Measurements from ENCODE around the gene MLLT3. TPM values are rescaled to one million over a fixed set of nuclear protein-coding genes. Genes with fewer than 3 reads are reported as not detected.

The MLLT3 gene
- total and polyA plus RNA-seq, 2 experiments from 2014 or later: 13.7 to 39.2 TPM

GRCh38 chr9:20518737-20519136 is 103.6 kb downstream of the MLLT3 start:
- Histone ChIP-seq H4K20me1 (ENCODE audit: insufficient read depth, poor library complexity, severe bottlenecking) (peaks cover 23% of the 10 kb centered on the region), H3K9me3 (ENCODE audit: low read depth) (no peaks in the 10 kb centered on the region), H2AFZ (no peak overlapping the region), H3K79me2 (peaks cover 97% of the 10 kb centered on the region), H3K27me3 (no peaks in the 10 kb centered on the region), H3K4me3 (no peak overlapping the region), H3K4me2 (no peak overlapping the region), H3K36me3 (replicated peaks; ENCODE audit: insufficient read depth, low read depth) (peaks cover 4% of the 10 kb centered on the region), H3K4me1 (ENCODE audit: insufficient read depth) (no peaks in the 10 kb centered on the region), H3K9me2 (replicated peaks; ENCODE audit: insufficient read depth) (no peaks in the 10 kb centered on the region), H3K27ac (no peak overlapping the region)
- TF ChIP-seq EZH2phosphoT487 (IDR thresholded peaks at IDR 0.05; ENCODE audit: low read depth, severe bottlenecking, unreplicated experiment) (no peak), EZH2 (IDR thresholded peaks at IDR 0.05; ENCODE audit: borderline replicate concordance) (no peak), CTCF (IDR thresholded peaks at IDR 0.05; ENCODE audit: poor library complexity) (no peak)
- WGBS (ENCODE audit: low lambda C conversion rate, missing lambda C conversion rate): 97% methylated on average over 1 of the region's 1 CpG
- DNase-seq (ENCODE audit: low spot score): no peak

- no peak overlapping the region for H3K4me3 ChIP-seq
- TF ChIP-seq EZH2 (IDR thresholded peaks at IDR 0.05; ENCODE audit: borderline replicate concordance) (no peak), EZH2phosphoT487 (IDR thresholded peaks at IDR 0.05; ENCODE audit: low read depth, severe bottlenecking, unreplicated experiment) (no peak), CTCF (IDR thresholded peaks at IDR 0.05; ENCODE audit: poor library complexity) (no peak)
- peaks cover 20% of the 10 kb centered on the region for H4K20me1 ChIP-seq (ENCODE audit: insufficient read depth, poor library complexity, severe bottlenecking)
- H3K4me1 ChIP-seq (ENCODE audit: insufficient read depth): peaks cover 4% of the 10 kb centered on the region
- H3K36me3 ChIP-seq (replicated peaks; ENCODE audit: insufficient read depth, low read depth): no peaks in the 10 kb centered on the region
- no peak overlapping the region for H3K27ac ChIP-seq
- H2AFZ ChIP-seq: no peak overlapping the region
- WGBS (ENCODE audit: low lambda C conversion rate, missing lambda C conversion rate): 87% methylated on average over 11 of the region's 11 CpGs
- no peak for DNase-seq (ENCODE audit: low spot score)
- no peaks in the 10 kb centered on the region for H3K9me3 ChIP-seq (ENCODE audit: low read depth)
- peaks cover 80% of the 10 kb centered on the region for H3K79me2 ChIP-seq
- H3K4me2 ChIP-seq: no peak overlapping the region
- no peaks in the 10 kb centered on the region for H3K27me3 ChIP-seq
- H3K9me2 ChIP-seq (replicated peaks; ENCODE audit: insufficient read depth): no peaks in the 10 kb centered on the region
Measured at GRCh38 chr9:20513126-20513913, 109.0 kb downstream of the MLLT3 start.

GRCh38 chr9:20512636-20513035 is 109.7 kb downstream of the MLLT3 start:
- Histone ChIP-seq H2AFZ (no peak overlapping the region), H3K4me1 (ENCODE audit: insufficient read depth) (peaks cover 4% of the 10 kb centered on the region), H3K9me3 (ENCODE audit: low read depth) (no peaks in the 10 kb centered on the region), H3K4me3 (no peak overlapping the region), H4K20me1 (ENCODE audit: insufficient read depth, poor library complexity, severe bottlenecking) (peaks cover 20% of the 10 kb centered on the region), H3K4me2 (no peak overlapping the region), H3K27ac (no peak overlapping the region), H3K79me2 (peaks cover 78% of the 10 kb centered on the region), H3K9me2 (replicated peaks; ENCODE audit: insufficient read depth) (no peaks in the 10 kb centered on the region), H3K36me3 (replicated peaks; ENCODE audit: insufficient read depth, low read depth) (no peaks in the 10 kb centered on the region), H3K27me3 (no peaks in the 10 kb centered on the region)
- WGBS (ENCODE audit: low lambda C conversion rate, missing lambda C conversion rate): 81% methylated on average over 2 of the region's 2 CpGs
- TF ChIP-seq EZH2 (IDR thresholded peaks at IDR 0.05; ENCODE audit: borderline replicate concordance): no peak
- DNase-seq (ENCODE audit: low spot score): no peak

- Histone ChIP-seq H3K9me3 (ENCODE audit: low read depth) (no peaks in the 10 kb centered on the region), H2AFZ (no peak overlapping the region)
Measured at GRCh38 chr9:20512106-20512505, 110.2 kb downstream of the MLLT3 start.

More at GRCh38 chr9:20512106-20512505, 110.2 kb downstream of the MLLT3 start:
- Histone ChIP-seq H4K20me1 (ENCODE audit: insufficient read depth, poor library complexity, severe bottlenecking) (peaks cover 20% of the 10 kb centered on the region), H3K27me3 (no peaks in the 10 kb centered on the region), H3K4me1 (ENCODE audit: insufficient read depth) (peaks cover 4% of the 10 kb centered on the region), H3K4me2 (no peak overlapping the region), H3K27ac (no peak overlapping the region), H3K9me2 (replicated peaks; ENCODE audit: insufficient read depth) (no peaks in the 10 kb centered on the region), H3K79me2 (peaks cover 78% of the 10 kb centered on the region), H3K36me3 (replicated peaks; ENCODE audit: insufficient read depth, low read depth) (no peaks in the 10 kb centered on the region), H3K4me3 (no peak overlapping the region)
- no peak for DNase-seq (ENCODE audit: low spot score)
- TF ChIP-seq CTCF (IDR thresholded peaks at IDR 0.05; ENCODE audit: poor library complexity) (no peak), EZH2phosphoT487 (IDR thresholded peaks at IDR 0.05; ENCODE audit: low read depth, severe bottlenecking, unreplicated experiment) (no peak), EZH2 (IDR thresholded peaks at IDR 0.05; ENCODE audit: borderline replicate concordance) (no peak)
- WGBS (ENCODE audit: low lambda C conversion rate, missing lambda C conversion rate): 89% methylated on average over 2 of the region's 2 CpGs
